ENCODE data around the gene BCAS3. TPM values are rescaled to one million over a fixed set of nuclear protein-coding genes. Genes with fewer than 3 reads are reported as not detected.
A peak's percentile ranks its signal among the peaks of the same experiment; 100 is the strongest.

BCAS3 gene
- total RNA-seq, 1 donor from 2014 or later: 44.8 TPM

DNA sequence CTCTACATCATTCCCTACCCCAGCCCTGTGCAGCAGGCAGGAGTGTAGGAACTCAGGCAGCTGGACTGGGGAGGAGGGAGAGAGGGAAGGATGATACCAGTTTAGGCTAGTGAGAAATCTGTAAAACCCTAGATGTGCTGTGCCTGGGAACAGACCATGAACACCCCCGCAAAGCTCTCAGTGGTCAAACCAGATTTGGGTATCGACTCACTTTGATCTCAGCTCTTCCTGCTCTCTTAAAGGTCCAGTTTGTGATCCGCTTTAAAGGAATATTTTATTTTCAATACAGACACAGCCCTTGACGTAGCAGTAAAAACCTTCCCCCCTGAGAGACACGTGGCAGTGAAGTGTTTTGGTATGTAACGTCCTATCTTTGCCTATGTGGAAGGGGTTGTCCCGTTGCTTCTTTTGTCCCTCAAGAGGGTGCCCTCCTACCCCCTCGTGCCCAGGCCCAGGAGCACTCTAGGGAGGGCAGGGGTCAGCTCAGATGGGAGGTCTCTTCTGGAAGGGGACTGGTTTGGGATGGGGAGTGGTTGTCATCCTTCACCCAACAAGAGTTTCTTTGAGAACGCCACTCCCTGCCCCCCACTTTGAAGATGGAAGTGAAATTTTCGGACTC, 702.7 kb downstream of the BCAS3 start:
- Mint-ChIP-seq H3K4me1 (ENCODE audit: low read depth, unreplicated experiment) (peaks cover 14% of the 10 kb centered on the region), H3K36me3 (ENCODE audit: unreplicated experiment) (no peaks in the 10 kb centered on the region), H3K27me3 (ENCODE audit: unreplicated experiment) (peaks cover 9% of the 10 kb centered on the region), H3K27ac (ENCODE audit: unreplicated experiment) (no peak overlapping the region), H3K9me3 (ENCODE audit: unreplicated experiment) (peaks cover 7% of the 10 kb centered on the region), H3K4me3 (ENCODE audit: unreplicated experiment) (no peak overlapping the region)
- no peak for DNase-seq
- TF ChIP-seq, protein P1, sequence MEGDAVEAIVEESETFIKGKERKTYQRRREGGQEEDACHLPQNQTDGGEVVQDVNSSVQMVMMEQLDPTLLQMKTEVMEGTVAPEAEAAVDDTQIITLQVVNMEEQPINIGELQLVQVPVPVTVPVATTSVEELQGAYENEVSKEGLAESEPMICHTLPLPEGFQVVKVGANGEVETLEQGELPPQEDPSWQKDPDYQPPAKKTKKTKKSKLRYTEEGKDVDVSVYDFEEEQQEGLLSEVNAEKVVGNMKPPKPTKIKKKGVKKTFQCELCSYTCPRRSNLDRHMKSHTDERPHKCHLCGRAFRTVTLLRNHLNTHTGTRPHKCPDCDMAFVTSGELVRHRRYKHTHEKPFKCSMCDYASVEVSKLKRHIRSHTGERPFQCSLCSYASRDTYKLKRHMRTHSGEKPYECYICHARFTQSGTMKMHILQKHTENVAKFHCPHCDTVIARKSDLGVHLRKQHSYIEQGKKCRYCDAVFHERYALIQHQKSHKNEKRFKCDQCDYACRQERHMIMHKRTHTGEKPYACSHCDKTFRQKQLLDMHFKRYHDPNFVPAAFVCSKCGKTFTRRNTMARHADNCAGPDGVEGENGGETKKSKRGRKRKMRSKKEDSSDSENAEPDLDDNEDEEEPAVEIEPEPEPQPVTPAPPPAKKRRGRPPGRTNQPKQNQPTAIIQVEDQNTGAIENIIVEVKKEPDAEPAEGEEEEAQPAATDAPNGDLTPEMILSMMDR (IDR thresholded peaks at IDR 0.05; ENCODE audit: partially characterized antibody, unreplicated experiment): no peak

DNA sequence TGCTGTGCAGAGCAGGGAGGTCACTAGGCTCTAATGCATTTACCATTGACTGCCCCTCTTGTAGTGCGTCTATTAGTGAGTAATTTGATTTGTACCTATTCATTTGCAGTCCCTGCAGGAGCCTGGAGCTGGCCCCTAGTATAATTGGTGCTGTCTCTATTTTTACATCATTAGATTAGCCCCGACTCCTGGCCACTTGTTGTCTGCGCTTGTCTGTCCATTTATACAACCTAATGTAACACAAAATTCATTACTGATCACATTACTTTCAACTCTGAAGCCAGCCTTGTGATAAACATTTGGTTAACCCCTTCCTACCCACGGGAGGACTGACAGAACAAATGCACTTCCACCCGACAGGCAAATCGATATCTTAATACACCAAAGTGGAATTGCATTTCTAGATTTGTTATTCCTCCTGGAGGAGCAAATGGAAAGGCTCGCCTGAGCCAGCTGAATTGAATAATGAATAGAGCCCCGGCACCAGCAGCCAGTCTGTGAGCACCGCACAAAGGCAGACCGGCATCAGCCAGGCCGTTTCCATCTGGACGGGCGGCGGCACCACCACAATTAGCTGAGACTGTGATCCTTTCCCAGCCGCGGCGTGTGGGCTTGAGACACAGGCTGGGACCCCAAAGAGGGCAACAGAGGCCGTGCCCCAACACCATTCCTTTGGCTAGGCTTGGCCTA, 703.3 kb downstream of the BCAS3 start:
- H3K36me3 Mint-ChIP-seq (ENCODE audit: unreplicated experiment): no peaks in the 10 kb centered on the region
- H3K4me3 Mint-ChIP-seq (ENCODE audit: unreplicated experiment): no peak overlapping the region
- H3K9me3 Mint-ChIP-seq (ENCODE audit: unreplicated experiment): peaks cover 10% of the 10 kb centered on the region
- TF ChIP-seq, protein P1 (IDR thresholded peaks at IDR 0.05; ENCODE audit: partially characterized antibody, unreplicated experiment): no peak
- peaks cover 12% of the 10 kb centered on the region for H3K27me3 Mint-ChIP-seq (ENCODE audit: unreplicated experiment)
- DNase-seq: peak; percentile 60
- H3K4me1 Mint-ChIP-seq (ENCODE audit: low read depth, unreplicated experiment): peaks cover 20% of the 10 kb centered on the region
- no peak overlapping the region for H3K27ac Mint-ChIP-seq (ENCODE audit: unreplicated experiment)

DNA sequence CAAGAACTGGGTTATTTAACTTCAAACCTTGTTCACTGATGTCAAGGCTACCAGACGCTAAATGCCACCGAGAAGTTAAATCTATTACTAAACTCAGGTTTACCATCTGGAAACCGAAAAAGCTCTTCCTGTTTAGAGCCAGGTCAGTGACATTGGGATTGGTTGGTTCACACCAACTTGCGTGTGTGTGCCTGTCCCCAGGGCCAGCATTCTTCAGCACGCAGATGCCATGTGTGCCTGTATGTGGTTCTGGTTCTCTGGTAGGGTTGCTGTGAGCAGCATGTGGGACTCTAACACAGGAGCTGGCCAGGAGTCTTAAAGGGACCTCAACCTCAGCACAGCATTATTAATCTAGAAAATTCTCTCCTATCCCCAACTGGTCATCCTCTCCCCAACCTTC, 703.9 kb downstream of the BCAS3 start:
- Mint-ChIP-seq H3K4me3 (ENCODE audit: unreplicated experiment) (no peak overlapping the region), H3K27me3 (ENCODE audit: unreplicated experiment) (peaks cover 13% of the 10 kb centered on the region), H3K9me3 (ENCODE audit: unreplicated experiment) (peaks cover 10% of the 10 kb centered on the region), H3K4me1 (ENCODE audit: low read depth, unreplicated experiment) (peaks cover 20% of the 10 kb centered on the region), H3K36me3 (ENCODE audit: unreplicated experiment) (no peaks in the 10 kb centered on the region), H3K27ac (ENCODE audit: unreplicated experiment) (peak overlapping the region; percentile 59)
- DNase-seq: no peak
- TF ChIP-seq, protein P1 (IDR thresholded peaks at IDR 0.05; ENCODE audit: partially characterized antibody, unreplicated experiment): no peak

DNA sequence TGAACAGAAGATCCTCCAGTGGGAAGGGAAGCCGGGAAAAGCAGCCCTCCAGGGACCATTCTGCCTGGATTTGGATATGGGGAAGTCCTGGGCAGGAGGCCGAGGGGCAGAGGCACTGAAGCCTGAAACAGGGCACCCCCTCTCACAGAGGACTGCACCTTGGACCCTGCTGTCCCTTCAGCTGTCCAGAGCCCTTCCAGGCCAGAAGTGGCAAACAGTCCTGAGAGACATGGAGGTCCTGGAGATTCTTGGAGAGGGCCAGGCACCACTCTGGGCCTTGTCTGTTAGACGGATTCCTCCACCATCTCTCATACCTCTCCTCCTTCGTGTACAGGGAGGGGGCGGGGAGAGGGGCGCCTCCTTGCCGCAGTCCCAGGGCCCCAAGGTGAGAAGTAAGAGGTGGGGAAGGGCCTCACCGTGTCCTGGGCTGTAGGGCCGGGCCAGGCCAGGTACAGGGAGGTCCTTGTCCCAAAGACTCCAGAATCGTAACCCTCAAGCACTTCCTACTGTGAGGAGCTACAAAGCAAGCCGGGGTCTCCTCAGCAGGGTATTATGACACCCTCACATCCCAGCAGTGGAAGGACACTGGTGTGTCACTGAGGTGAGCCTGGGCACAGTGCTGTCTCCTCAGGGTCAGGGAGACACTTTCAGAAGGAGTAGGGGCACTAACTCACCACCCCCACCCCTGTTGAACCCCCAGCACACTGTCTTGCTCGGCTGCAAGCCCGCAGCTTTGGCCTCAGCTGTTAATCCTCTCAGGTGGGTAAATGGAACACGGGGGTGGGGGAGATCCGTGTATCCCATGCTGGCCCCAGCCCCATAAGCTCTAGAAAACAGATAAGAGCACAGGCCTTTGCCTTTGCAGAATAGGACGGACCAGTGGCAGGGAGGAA, 705.4 kb downstream of the BCAS3 start:
- H3K27ac Mint-ChIP-seq (ENCODE audit: unreplicated experiment): no peak overlapping the region
- peaks cover 16% of the 10 kb centered on the region for H3K4me1 Mint-ChIP-seq (ENCODE audit: low read depth, unreplicated experiment)
- H3K4me3 Mint-ChIP-seq (ENCODE audit: unreplicated experiment): no peak overlapping the region
- peaks cover 10% of the 10 kb centered on the region for H3K9me3 Mint-ChIP-seq (ENCODE audit: unreplicated experiment)
- DNase-seq: no peak
- TF ChIP-seq, protein P1 (IDR thresholded peaks at IDR 0.05; ENCODE audit: partially characterized antibody, unreplicated experiment): no peak
- peaks cover 13% of the 10 kb centered on the region for H3K27me3 Mint-ChIP-seq (ENCODE audit: unreplicated experiment)
- H3K36me3 Mint-ChIP-seq (ENCODE audit: unreplicated experiment): no peaks in the 10 kb centered on the region

Data from glutamatergic neuron (in vitro differentiated cells).